ENCODE data around the gene RIMS4.
A peak's percentile ranks its signal among the peaks of the same experiment; 100 is the strongest.

RIMS4 gene

DNA sequence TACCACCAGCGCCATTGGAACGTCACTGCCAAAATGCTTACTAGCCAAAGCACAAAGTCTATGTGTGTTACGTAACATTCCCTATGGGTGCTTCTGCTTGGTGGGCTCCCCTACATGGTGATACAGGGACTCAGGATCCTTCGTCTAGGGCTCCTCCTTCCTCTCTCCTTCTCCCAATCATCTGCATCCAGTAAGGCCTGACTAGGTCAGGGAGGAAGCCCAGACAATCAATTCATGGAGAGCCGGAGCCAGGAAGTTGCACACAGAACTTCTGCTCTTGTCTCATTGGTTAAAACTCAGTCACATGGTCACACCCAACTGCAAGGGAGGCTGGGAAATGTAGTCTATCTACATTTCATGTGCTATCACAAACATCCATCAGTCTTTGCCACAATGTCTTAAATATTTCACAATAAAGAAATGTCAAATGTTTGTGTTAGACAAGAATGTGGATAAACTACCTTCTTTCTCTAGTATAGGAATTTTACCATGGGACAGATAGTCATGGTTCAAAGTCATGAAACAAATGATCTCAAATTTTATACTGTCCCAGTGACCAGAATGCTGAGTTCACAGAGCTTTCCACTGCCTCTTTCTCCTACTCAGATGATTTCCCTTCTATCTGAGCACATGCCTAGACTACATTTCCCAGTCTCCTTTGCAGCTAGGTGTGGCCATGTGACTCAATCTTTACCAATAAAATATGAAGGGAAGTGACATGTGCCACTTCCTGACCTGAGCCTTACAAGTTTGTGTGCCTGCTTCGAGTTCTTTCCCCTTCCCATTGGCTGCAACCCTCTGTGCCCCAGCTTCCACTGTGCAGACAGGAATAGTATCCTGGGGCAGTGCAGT lies 74.0 kb downstream of the RIMS4 start:
- DNase-seq: no peak

DNA sequence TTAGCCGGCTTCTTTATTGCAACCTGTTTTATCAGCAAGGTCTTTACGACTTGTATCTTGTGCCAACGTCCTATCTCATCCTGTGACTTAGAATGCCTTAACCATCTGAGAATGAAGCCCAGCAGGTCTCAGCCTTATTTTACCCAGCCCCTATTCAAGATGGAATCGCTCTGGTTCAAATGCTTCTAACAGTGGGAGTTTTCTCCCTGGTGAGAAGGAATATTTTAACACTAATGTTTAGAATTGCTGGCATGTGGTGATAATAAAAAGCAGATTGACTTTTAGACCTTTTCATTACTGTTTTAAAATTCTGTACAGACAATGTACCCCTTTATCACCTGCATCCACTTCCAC lies 74.6 kb downstream of the RIMS4 start:
- DNase-seq: no peak

DNA sequence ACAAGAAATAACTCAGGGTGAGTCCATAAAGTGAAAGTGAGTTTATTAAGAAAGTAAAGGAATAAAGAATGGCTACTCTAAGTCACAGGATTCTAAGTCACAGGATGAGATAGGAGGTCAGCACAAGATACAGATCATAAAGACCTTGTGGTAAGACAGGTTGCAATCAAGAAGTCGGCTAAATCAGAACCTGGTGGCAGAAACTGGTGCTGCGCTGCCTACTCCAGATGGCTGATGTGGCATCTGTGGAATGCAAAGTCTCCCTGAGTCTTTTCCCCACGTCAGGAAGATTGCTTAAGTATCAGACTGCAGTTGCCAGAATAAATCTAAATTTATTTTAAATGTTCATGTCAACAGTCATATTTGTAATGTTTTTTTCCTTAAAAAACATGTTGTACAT lies 75.4 kb downstream of the RIMS4 start:
- peak; percentile 75 for DNase-seq

DNA sequence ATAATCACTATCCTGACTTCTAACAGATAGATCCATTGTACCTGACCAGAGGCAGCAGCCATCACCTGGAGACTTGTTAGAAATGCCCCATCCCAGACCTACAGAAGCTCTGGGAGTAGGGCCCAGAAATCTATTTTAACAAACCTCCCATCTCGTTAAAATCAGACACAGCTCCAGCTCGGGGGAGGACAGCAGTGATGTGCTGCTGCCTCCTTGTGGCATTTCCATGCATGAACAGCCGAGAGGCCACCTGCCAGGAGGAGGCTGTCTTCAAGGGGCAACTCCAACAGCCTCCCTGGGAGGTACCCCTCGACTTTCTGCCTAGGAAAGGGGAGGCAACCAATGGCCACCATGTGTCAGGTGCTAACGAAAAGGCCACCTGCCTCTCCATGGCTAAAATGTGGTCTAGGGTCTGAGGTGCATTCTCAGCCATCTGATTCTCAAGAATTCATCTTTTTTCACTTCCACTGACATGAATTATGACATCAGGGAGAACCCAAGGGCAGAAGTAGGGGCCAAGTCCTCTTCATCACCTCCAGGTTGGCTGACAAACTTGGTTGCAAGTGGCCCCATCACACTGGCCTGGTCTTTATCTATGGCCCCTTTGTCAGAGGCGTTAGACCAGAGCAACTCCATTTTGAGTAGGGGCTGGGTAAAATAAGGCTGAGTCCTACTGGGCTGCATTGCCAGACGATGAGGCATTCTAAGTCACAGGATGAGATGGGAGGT lies 76.8 kb downstream of the RIMS4 start:
- peak; percentile 75 for DNase-seq

DNA sequence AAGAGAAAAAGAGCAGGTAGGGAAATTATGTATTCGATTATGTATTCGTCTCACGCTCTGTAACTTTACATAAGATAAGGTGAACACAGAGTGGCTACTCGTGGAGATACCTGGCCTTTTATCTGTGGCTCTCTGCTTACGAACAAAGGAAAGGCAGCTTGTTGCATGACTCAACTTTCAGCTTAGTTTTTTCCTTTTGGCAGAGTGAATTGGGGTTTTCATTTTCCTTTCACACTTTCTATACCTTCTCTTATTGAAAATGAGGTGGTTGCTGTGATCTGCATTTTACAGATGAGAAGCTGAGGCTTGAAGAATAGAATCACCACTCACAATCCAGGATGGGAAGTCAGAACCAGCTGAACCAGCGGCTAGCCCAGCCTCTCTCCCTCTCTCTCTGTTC lies 78.0 kb downstream of the RIMS4 start:
- no peak for DNase-seq

DNA sequence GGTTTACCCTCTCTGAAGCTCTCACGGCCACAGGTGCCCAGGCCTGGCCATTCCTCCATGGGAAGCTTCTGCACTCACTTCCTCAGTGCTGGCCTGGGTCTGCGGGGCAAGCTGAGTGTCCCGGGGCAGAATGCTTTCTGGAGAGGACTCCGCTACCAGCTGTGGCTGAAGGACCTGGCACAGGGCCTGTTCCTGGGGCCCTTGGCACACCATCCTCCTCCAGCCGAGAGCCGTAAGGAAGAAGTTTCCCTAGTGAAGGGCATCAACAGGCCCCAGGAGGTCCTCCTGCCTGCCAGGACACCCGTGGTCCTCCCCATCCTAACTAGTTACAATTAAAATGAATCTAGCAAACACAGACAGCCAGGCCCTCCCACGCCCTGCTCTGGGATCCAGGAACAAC lies 78.7 kb downstream of the RIMS4 start:
- DNase-seq: no peak

DNA sequence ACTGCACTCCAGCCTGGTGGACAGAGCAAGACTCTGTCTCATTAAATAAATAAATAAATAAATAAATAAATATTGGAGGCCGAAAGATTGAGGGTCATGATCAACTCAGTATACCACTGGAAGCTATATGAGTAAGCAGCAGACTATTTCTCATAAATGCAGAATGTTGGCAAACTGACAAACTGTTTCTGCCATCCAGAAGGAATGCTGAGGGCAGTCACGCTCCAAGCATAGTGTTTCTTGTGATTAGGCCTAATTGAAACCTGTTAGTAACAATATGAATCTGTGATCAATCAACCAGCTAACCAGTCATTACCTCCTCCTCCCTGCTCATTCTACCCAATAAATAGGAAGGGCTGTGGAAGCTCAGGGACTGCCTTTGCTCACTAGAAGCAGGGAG lies 79.9 kb downstream of the RIMS4 start:
- peak; percentile 72 for DNase-seq

DNA sequence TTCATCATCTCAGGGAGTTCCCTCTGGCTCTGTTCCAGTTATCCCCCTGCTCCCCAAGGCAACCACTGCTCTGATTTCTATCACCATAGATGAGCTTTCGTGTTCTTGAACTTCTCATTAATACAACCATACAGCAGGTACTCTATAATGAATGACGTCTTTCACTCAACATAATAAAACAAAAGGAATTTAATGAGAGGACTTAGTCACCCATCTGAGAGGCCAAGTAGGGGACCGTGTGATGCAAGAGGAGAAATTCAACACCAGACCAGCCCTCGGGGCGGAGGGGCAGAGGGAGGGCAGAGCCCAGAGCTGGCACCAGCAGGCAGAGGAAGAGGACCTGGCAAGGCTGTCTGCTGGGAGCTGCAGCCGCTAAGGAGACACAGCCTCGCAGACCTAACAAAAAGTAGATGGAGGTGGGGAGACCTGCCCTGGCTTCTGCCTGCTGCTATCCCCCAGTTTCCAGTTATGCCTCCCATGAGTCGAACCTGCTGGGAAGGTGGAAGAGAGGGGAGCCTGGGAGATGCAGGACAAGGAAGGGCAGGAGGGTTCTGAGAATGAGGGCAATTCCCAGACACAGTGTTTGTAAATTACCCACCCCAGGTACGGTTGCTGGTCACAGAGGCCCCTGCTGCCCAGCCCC lies 81.4 kb downstream of the RIMS4 start:
- DNase-seq: peak; percentile 68

DNA sequence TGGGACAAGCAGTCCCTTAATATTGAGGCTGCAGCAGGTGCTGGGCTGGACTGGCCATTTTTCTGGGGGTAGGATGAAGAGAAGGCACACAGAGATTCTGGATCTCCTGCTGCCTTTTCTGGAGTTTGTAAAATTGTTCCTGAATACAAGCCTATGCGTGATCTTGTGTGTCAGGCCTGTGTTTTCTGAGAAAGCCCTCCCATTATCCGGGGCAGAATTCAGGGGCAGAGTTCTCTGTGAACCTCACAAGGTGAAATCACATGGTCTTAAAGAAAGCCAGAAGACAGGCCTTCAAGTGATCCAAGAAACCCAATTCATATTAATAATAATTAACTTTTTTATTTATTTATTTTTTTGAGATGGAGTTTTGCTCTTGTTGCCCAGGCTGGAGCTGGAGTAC lies 82.7 kb downstream of the RIMS4 start:
- no peak for DNase-seq

DNA sequence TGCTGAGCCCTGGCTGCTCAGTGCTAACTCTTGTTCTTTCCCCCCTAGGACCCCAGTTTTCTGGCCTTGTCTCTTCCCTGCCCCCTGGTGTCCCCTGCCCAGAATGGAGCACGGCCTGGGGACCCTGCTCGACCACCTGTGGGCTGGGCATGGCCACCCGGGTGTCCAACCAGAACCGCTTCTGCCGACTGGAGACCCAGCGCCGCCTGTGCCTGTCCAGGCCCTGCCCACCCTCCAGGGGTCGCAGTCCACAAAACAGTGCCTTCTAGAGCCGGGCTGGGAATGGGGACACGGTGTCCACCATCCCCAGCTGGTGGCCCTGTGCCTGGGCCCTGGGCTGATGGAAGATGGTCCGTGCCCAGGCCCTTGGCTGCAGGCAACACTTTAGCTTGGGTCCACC lies 83.3 kb downstream of the RIMS4 start:
- DNase-seq: no peak

DNA sequence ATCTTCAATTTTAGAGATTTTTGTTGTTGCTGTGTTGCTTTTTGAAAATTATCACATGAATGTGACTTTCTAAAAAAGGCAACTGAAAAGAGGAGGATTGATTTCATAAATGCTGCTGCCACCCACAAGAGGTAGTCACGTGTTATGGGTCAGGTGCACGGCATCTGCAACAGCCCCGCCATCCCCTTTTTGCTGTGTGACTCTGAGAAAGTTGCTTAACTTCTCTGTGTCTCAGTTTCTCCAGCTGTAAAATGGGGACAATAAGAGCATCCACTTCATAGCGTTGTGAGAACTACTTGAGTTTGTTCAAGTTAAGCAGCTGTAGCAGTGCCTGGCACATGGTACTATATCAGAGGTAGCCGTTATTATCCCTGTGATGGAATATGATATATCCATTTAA lies 84.5 kb downstream of the RIMS4 start:
- no peak for DNase-seq

DNA sequence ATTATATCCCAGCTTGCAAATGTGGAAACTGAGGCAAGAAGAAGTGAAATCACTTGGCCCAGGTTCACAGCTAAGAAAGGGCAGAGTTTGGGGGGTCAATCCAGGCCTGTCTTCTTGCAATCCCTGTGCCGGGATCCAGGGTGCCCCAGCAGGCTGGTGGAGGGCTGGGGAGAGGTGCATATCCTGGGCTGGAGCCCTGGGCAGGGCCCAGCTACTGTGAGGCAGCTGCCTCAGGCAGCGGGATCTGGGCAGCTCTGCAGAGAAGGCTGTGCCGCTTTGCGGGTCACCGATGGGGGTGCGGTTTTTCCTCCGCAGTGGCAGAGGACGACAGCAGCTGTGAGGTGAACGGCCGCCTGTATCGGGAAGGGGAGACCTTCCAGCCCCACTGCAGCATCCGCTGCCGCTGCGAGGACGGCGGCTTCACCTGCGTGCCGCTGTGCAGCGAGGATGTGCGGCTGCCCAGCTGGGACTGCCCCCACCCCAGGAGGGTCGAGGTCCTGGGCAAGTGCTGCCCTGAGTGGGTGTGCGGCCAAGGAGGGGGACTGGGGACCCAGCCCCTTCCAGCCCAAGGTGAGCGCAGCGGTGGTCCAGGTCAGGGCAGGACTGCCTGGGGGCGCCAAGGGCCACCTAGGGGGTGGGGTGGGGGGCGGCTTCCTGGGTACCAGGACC lies 85.8 kb downstream of the RIMS4 start:
- DNase-seq: no peak

DNA sequence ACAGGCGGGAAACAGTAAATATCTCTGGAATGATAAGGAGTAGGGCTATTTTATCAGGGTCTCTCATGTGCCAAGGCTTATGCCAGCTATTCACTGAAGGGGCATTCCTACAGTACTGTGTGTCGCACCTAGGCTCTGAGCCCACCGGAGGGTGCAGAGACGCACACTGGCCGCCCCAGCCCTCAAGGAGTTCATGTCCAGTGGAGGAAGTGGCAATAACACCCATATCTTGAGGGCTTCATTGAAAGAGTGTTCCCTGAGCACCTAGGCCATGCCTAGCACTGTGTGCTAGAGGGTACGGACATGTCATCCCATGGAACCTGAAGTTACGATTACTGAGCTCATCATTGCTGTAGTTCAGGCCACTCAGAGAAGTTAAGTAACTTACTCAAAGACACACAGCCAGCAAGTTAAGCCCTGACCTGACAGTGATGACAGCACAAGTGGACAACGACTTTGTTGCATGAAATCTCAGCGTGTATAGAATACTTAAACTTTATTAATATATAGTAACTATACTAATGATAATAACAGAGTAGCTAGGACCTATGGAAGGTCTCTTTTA lies 86.5 kb downstream of the RIMS4 start:
- no peak for DNase-seq

DNA sequence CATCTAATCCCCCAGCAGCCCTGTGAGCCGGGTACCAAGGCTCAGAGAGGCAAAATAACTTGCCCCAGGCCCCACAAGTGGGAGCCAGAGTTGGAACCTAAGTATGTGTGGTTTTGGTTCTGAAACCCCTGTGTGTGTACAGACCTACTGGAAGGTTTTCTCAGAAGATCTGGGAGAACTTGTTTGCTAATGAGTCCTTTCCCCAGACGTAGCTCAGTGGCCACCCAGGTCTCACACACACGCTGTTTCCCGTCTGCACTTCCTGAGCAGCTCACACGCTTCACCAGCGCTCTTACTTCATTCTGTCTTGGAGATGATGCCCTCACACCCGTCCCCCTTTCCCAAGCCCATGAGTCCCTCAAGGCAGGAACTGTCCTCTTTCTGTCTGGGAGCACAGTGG lies 87.0 kb downstream of the RIMS4 start:
- DNase-seq: no peak

DNA sequence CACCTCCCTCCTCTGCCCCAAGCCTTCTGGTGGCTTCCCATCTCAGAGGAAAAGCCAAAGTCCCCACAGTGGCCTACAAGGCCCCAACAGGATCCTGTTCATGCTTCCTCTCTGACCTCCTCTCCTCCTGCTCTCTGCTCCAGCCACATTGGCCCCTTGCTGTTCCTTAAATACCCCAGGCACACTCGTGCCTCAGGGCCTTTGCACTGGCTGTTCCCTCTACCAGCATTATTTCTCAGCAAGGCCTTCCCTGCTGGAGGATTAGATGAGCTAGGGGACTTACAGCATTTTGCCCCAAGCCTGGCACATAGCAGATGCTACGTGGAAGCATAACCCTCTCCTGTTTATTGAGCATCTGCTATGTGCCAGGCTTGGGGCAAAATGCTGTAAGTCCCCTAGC lies 87.4 kb downstream of the RIMS4 start:
- no peak for DNase-seq

DNA sequence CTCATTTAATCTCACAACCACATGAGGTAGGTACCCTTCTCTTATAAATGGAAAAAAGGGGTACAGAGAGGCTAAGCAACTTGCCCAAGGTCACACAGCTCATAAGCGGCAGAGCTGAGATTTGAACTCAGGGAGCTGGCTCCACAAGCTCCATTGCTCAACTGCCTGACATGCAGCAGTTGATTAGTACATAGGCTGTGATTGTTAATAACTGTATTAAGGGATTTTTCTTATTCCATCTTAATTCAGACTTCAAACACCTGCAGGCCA lies 88.6 kb downstream of the RIMS4 start:
- DNase-seq: no peak

DNA sequence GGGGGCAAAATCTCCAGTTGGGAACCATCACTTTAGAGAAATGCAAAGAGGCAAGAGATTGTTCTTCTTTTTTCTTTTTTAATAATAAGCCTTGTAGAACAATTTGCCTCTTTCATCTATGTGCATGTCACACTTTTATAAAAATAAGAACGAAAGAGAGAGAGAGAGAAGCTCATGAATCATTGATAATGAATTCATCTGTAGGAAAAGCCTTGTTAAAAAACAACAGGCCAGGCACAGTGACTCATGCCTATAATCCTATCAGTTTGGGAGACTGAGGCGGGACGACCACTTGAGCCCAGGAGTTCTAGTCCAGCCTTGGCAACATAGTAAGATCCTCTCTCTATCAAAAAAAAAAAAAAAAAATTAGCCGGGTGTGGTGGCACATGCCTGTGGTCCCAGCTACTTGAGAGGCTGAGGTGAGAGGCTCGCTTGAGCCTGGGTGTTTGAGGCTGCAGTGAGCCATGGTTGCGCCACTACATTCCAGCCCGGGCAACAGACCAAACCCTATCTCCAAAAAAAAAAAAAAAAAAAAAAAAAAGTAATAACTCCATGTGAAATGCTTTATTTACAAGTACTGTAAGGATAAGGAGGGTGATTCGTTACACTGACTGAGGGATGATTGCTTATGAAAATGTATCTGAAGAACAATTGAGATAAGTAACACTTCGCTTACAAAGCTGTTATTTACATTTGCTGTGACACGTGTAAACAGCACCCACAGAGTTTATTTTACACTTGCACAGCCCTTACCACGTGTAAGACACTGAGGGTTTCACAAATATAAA lies 89.2 kb downstream of the RIMS4 start:
- DNase-seq: peak; percentile 68

DNA sequence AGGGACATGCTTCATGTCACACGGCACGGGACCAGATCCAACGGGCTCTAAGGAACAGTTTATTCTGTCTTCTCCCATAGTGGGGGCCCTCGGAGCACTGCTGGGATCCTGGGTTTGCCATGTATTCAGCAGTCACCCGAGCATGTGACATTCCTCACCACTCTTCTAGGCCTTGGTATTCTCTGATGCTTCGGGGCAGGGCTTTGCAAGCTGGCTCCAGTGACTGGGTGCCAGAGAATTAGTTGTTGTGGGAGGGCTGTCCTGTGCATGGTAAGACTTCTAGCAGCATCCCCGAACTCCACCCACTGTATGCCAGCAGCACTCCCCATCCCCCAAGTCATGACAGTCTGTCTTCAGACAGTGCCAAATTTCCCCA lies 89.7 kb downstream of the RIMS4 start:
- peak; percentile 63 for DNase-seq

DNA sequence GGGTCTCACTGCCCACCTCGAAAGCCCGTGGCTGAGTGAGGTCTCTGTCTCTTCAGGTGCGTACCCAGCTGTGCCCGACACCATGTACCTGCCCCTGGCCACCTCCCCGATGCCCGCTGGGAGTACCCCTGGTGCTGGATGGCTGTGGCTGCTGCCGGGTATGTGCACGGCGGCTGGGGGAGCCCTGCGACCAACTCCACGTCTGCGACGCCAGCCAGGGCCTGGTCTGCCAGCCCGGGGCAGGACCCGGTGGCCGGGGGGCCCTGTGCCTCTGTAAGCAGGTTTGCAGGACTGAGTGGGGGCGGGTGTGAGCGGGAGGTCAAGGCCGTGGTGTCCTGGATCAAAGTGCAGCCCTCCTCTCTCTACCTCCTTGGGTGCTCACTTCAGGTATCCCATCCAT lies 90.5 kb downstream of the RIMS4 start:
- DNase-seq: no peak

DNA sequence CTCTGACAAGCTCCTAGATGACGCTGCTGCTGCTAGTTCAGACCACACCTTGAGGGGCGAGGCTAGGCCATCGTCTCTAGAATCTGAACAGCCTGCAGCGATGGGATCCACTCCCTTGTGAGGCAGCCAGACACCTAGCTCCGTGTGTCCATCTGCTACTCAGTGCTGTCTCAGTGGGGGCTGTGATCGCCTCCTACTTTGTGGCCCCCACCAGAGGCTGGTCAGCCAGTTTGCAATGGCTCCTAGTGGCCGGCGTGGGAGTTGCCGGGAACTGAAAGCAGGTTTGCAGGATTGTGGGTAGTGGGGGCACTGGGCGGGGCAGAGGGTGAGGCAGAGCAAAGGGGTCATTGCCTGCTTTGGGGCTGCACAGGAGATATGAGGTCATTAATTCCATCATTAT lies 92.4 kb downstream of the RIMS4 start:
- DNase-seq: no peak

DNA sequence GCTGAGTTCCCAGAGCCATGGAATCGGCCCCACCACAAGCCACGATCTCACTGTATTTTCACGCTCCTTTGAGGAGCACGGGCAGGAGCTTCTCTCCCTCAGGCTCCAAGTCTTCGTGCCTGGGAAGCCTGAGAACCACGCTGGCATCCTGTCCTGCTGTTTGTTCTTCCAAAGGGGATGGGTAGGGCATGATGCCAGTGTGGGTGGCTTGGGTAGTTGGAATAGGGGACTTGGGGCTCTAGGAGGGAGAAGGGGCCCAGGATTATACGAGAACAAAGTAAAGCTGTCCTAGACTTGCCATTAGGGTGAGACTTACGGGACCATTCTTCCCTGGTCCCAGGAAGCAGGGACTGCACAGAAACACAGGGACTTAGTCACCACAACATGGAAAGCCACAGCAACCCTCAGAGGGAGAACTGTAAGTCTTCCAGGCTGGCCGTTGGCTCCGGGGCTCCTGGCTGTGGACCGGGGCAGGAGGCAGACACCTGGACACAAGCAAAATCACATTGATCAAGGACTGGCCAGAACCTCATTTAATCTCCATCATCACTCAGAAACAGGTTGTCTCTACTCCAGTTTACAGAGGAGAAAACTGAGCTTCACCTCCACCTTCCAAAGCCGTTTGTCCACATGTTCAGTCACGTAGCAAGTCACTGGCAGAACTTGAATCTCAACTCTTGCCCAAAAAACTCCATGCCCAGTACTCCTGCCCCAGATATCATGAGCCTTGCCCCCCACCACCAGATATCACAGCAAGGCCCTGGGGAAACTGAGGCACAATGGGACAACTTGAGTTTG lies 93.8 kb downstream of the RIMS4 start:
- DNase-seq: no peak
